Mammary epithelial cell (primary cell): Measurements from ENCODE around the gene MYH7.

Experiments used
- EZH2 ChIP-seq: IDR thresholded peaks from 2 replicates; pipeline ENCODE4 v1.6.1; 2012; ENCODE audit warnings: low read length, inconsistent platforms, borderline replicate concordance
- TF ChIP-seq, protein P1 (sequence below), 2 donors: IDR thresholded peaks in 1 of 2; conservative IDR thresholded peaks in 1 of 2; 2 replicates each; pipeline ENCODE4 v1.5.1; 2011 to 2012; ENCODE audit warnings: inconsistent platforms in 2 of 2, low read length in 2 of 2, mild to moderate bottlenecking in 2 of 2, control low read depth in 1 of 2, low read depth in 1 of 2; ENCODE audit not compliant: insufficient read depth in 1 of 2; ENCODE audit errors: extremely low read depth in 1 of 2

GRCh38 chr14:23406244-23406643, 29.2 kb downstream of the MYH7 start:
- TF ChIP-seq, protein P1, sequence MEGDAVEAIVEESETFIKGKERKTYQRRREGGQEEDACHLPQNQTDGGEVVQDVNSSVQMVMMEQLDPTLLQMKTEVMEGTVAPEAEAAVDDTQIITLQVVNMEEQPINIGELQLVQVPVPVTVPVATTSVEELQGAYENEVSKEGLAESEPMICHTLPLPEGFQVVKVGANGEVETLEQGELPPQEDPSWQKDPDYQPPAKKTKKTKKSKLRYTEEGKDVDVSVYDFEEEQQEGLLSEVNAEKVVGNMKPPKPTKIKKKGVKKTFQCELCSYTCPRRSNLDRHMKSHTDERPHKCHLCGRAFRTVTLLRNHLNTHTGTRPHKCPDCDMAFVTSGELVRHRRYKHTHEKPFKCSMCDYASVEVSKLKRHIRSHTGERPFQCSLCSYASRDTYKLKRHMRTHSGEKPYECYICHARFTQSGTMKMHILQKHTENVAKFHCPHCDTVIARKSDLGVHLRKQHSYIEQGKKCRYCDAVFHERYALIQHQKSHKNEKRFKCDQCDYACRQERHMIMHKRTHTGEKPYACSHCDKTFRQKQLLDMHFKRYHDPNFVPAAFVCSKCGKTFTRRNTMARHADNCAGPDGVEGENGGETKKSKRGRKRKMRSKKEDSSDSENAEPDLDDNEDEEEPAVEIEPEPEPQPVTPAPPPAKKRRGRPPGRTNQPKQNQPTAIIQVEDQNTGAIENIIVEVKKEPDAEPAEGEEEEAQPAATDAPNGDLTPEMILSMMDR (conservative IDR thresholded peaks at IDR 0.05 in 1 of 2, IDR thresholded peaks at IDR 0.05 in 1 of 2; ENCODE audit: extremely low read depth in 1 of 2, insufficient read depth in 1 of 2, low read depth in 1 of 2, low read length in 2 of 2), result no peak
- TF ChIP-seq EZH2, result no peak
